ENCODE measurements around the gene SERPINA4.

Gene SERPINA4

GRCh38 chr14:94615823-94616570 lies 54.8 kb downstream of the SERPINA4 start:
- DNase-seq (ENCODE audit: low read depth in 2 of 2) = no peak

GRCh38 chr14:94617366-94617941 lies 56.2 kb downstream of the SERPINA4 start:
- no peak for DNase-seq (ENCODE audit: low read depth in 2 of 2)

DNA sequence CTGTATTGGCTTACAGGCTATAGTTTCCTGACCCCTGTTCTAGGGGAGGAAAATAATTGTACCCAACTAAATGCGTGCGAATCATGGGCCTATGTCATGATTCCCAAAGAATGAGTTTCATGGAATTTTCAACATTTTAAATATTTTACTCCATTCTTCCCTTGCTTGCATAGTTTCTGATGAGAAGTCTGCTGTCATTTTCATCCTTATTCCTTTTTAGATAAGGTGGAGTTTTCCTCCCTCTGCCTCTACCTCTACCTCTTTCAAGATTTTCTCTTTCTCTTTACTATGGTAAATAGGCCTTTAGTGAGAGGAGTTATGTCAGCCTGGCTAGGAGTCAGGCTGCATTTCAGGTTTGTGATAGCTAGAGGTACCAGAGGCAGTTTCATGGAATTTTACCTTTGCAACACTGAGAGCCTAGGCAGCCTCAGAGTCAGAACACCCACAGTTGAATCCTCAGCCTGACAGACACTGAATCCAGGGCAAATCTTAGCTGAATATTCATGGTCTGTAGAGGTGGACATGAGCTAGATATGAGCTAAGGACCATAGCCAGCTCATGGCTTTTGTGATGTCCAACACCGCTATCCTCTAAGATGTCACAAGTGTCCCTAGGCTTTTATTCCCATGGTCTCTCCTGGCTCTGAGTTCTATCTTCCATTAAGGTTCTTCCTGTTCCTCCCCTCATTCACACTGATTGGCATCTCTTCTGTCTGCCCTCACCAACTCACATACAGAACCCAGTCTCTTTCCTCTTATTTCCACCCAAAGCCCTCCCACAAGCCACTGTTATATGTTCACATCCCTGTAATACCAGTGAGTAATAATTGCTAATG lies 57.0 kb downstream of the SERPINA4 start:
- no peak for DNase-seq (ENCODE audit: low read depth in 2 of 2)

- no peak for DNase-seq (ENCODE audit: low read depth in 2 of 2)
These were observed 58.1 kb downstream of the SERPINA4 start for GRCh38 chr14:94619297-94619696.

Measured in stimulated activated CD8-positive, alpha-beta memory T cell treated with anti-CD3 and anti-CD28 coated beads, Interleukin-15, amount 100 ng/mL, for 4 hours (primary cell).